Measurements from ENCODE around the gene UPF3A. TPM values are rescaled to one million over a fixed set of nuclear protein-coding genes. Genes with fewer than 3 reads are reported as not detected.

UPF3A gene
- total and polyA plus RNA-seq, 2 of the 4 experiments (the other 2 are of a cell fraction): 11.7 to 51.6 TPM

- H3K4me2 ChIP-seq (ENCODE audit: low read depth, low read length): no peak overlapping the region
- no peak overlapping the region for H3K18ac ChIP-seq (ENCODE audit: low read depth, low read length)
- H3K4me1 ChIP-seq (ENCODE audit: control insufficient read depth, insufficient read depth, low read length): peaks cover 3% of the 10 kb centered on the region; the same call in 1 of the 2 replicates
- 0 out of 2 replicates have a peak, but pooled peaks cover 2% of the 10 kb centered on the region for H4K20me1 ChIP-seq (ENCODE audit: insufficient read depth, low read length)
- H2AK9ac ChIP-seq (replicated peaks; ENCODE audit: low read depth, low read length, poor library complexity): no peak overlapping the region
- BruUV-seq (replicated peaks): no TSS peak
- POLR2A ChIA-PET (ENCODE audit: unreplicated experiment): no interaction called here
- CTCF ChIA-PET: no interaction called here
- DNase-seq (no peak), ATAC-seq (ENCODE audit: low read depth) (no peak)
- no peak overlapping the region for H3K23ac ChIP-seq (ENCODE audit: low read depth, low read length)
- 90% methylated on average over 2 of the region's 4 CpGs; no CpG with 5 or more reads in 1 of the 2 experiments for WGBS, 2 experiments (ENCODE audit: extremely low coverage in 2 of 2, insufficient read length in 1 of 2)
- H3K27ac ChIP-seq (ENCODE audit: insufficient read depth, low read length): no peak overlapping the region
- H3K27me3 ChIP-seq (ENCODE audit: control insufficient read depth, insufficient read depth, low read length): no peaks in the 10 kb centered on the region
- dilution Hi-C loops (cut with HindIII; ENCODE audit: low sequenced_read_pairs, unreplicated experiment) (no loop called here), intact Hi-C loops (cut with micrococcal nuclease) (no loop called here), in situ Hi-C loops (cut with MboI; ENCODE audit: low sequenced_read_pairs) (no loop called here)
- H4K91ac ChIP-seq (ENCODE audit: insufficient read depth, low read depth, low read length): no peak overlapping the region
- no peak overlapping the region for H2BK15ac ChIP-seq (ENCODE audit: low read depth, low read length)
- peaks cover 24 to 51% of the 10 kb centered on the region in 2 experiments for H3K79me1 ChIP-seq (ENCODE audit: low read depth in 1 of 2, low read length in 2 of 2)
- TF ChIP-seq FOS (IDR thresholded peaks at IDR 0.05; ENCODE audit: low read depth, low read length): no peak
- TF ChIP-seq CHD1 (IDR thresholded peaks at IDR 0.05; ENCODE audit: low read depth, low read length): no peak
- no peak for TF ChIP-seq RAD21 (IDR thresholded peaks at IDR 0.05; ENCODE audit: low read length)
- no peak for TF ChIP-seq MAZ (IDR thresholded peaks at IDR 0.05; ENCODE audit: borderline replicate concordance, low read depth, low read length)
- no peak for TF ChIP-seq NFE2L2 (IDR thresholded peaks at IDR 0.05; ENCODE audit: low read depth, low read length)
- no peak for TF ChIP-seq CEBPB (IDR thresholded peaks at IDR 0.05; ENCODE audit: low read depth, low read length)
- no peak for TF ChIP-seq POLR2A (IDR thresholded peaks at IDR 0.05; ENCODE audit: low read depth, low read length)
- TF ChIP-seq BHLHE40 (IDR thresholded peaks at IDR 0.05; ENCODE audit: low read depth, low read length): no peak
- no peak for TF ChIP-seq MAFK (IDR thresholded peaks at IDR 0.05; ENCODE audit: low read depth, low read length)
- no peak for TF ChIP-seq SMC3 (IDR thresholded peaks at IDR 0.05; ENCODE audit: low read depth, low read length)
- TF ChIP-seq RFX5 (IDR thresholded peaks at IDR 0.05; ENCODE audit: low read depth, low read length): no peak
- no peak for TF ChIP-seq CTCF (conservative IDR thresholded peaks at IDR 0.05; ENCODE audit: low read depth, low read length)
- TF ChIP-seq USF2 (IDR thresholded peaks at IDR 0.05; ENCODE audit: low read depth, low read length): no peak
- peaks cover 48% of the 10 kb centered on the region for H3K36me3 ChIP-seq (ENCODE audit: control insufficient read depth, insufficient read depth, low read length)
- no peak overlapping the region for H2BK5ac ChIP-seq (ENCODE audit: low read depth, low read length, poor library complexity, severe bottlenecking)
- no peak overlapping the region for H2AK5ac ChIP-seq (ENCODE audit: low read depth, low read length)
- H3K4ac ChIP-seq (ENCODE audit: low read depth, low read length): no peak overlapping the region
- no peak overlapping the region for H2BK20ac ChIP-seq (ENCODE audit: low read depth, low read length)
- peaks cover 15% of the 10 kb centered on the region for H3K9me1 ChIP-seq (ENCODE audit: insufficient read depth, low read length)
- no peak overlapping the region for H3K9ac ChIP-seq (ENCODE audit: low read depth, low read length)
- no peak overlapping the region for H3K4me3 ChIP-seq (ENCODE audit: insufficient read depth, low read depth, low read length)
- no peak overlapping the region for H4K5ac ChIP-seq (ENCODE audit: low read depth, low read length)
- no peak overlapping the region for H2BK120ac ChIP-seq (ENCODE audit: low read depth, low read length)
- H4K8ac ChIP-seq (ENCODE audit: low read depth in 2 of 2, low read length in 2 of 2): no peak overlapping the region
- no peak overlapping the region for H2AFZ ChIP-seq (replicated peaks; ENCODE audit: low read length, poor library complexity)
- H3K56ac ChIP-seq (ENCODE audit: extremely low read depth, insufficient read depth, low read length): no peak overlapping the region
- H3K9me3 ChIP-seq (ENCODE audit: control insufficient read depth, insufficient read depth, low read length): no peaks in the 10 kb centered on the region
- no peak overlapping the region for H3K14ac ChIP-seq (replicated peaks; ENCODE audit: low read depth, low read length)
Observed at GRCh38 chr13:114269281-114269770, 12.1 kb upstream of the UPF3A start.
